B cell (primary cell): ENCODE measurements around the gene NIPAL1. TPM values are rescaled to one million over a fixed set of nuclear protein-coding genes. Genes with fewer than 3 reads are reported as not detected.

Source experiments
- ATAC-seq: fragments of 200-7000 bp; cut with Tn5 transposase; one replicate; pipeline ENCODE4 v1.10.0; 2021; ENCODE audit warnings: low read depth, mild to moderate bottlenecking, moderate number of reproducible peaks, moderate library complexity
- CTCF ChIA-PET: fragments of 350-600 bp; sonication (Branson Sonifier 250); formaldehyde crosslinking; loops from one replicate; lab custom pipeline; 2021; ENCODE audit warnings: antibody characterized with exemption, inconsistent platforms; lab: Charles Lee
- POLR2A ChIA-PET: fragments of 350-600 bp; sonication (Branson Sonifier 250); formaldehyde crosslinking; loops from one replicate; lab custom pipeline; 2021; ENCODE audit warnings: antibody characterized with exemption; lab: Charles Lee
- DNase-seq: peaks from one replicate; pipeline ENCODE4 v3.0.0; 2013
- H2AFZ ChIP-seq: 2 replicates; pipeline ENCODE4 v1.6.1; 2012; ENCODE audit warnings: mild to moderate bottlenecking, low read depth, low read length; ENCODE audit not compliant: insufficient read depth, poor library complexity, severe bottlenecking
- H3K27ac ChIP-seq, 2 donors: 1 replicate in 1 of 2; 2 replicates in 1 of 2; pipeline ENCODE4 v1.5.1; 2012 to 2013; ENCODE audit warnings: low read length in 2 of 2, mild to moderate bottlenecking in 2 of 2, moderate library complexity in 1 of 2
- H3K27me3 ChIP-seq, 4 experiments: fragments of 200-600 bp in 1 of 4; sonication (generic) in 1 of 4; replicated peaks in 1 of 4; 1 replicate in 2 of 4; 2 replicates in 2 of 4; pipeline versions ENCODE4 v1.6.1 to v1.7.0; 2013 to 2016; ENCODE audit warnings: low read length in 3 of 4, mild to moderate bottlenecking in 2 of 4, mixed read lengths in 1 of 4, moderate library complexity in 1 of 4; ENCODE audit not compliant: insufficient read depth in 4 of 4, control insufficient read depth in 3 of 4; ENCODE audit errors: control extremely low read depth in 1 of 4
- H3K36me3 ChIP-seq, 2 experiments: replicated peaks in 1 of 2; 1 replicate in 1 of 2; 2 replicates in 1 of 2; pipeline versions ENCODE4 v1.6.1 to v1.7.1; 2013; ENCODE audit warnings: low read length in 1 of 2; ENCODE audit not compliant: insufficient read depth in 2 of 2, control insufficient read depth in 1 of 2; ENCODE audit errors: control extremely low read depth in 1 of 2, extremely low read depth in 1 of 2
- H3K4me1 ChIP-seq, 2 donors: fragments of 200-600 bp in 1 of 2; sonication (generic) in 1 of 2; 1 replicate in 1 of 2; 2 replicates in 1 of 2; pipeline versions ENCODE4 v1.5.1 to v1.6.1; 2013 to 2017; ENCODE audit warnings: low read length in 2 of 2; ENCODE audit not compliant: control insufficient read depth in 2 of 2, insufficient read depth in 2 of 2
- H3K4me2 ChIP-seq: replicated peaks from 2 replicates; pipeline ENCODE3; 2012; ENCODE audit warnings: mild to moderate bottlenecking, low read depth, low read length; ENCODE audit not compliant: poor library complexity, severe bottlenecking
- H3K4me3 ChIP-seq, 5 experiments: fragments of 200-600 bp in 1 of 5; sonication (generic) in 1 of 5; 1 replicate in 3 of 5; 2 replicates in 2 of 5; pipeline versions ENCODE4 v1.5.1 to v1.7.0; 2011 to 2016; ENCODE audit warnings: low read length in 4 of 5, mild to moderate bottlenecking in 4 of 5, low read depth in 2 of 5, control low read depth in 1 of 5, moderate library complexity in 1 of 5; ENCODE audit not compliant: insufficient read depth in 1 of 5; ENCODE audit errors: control extremely low read depth in 1 of 5, extremely low read depth in 1 of 5
- H3K79me2 ChIP-seq: fragments of 200-600 bp; sonication (generic); one replicate; pipeline ENCODE4 v1.6.0; 2016; ENCODE audit warnings: low read length; ENCODE audit not compliant: control insufficient read depth, insufficient read depth
- H3K9ac ChIP-seq: fragments of 200-600 bp; sonication (generic); 2 replicates; pipeline ENCODE4 v1.6.1; 2017; ENCODE audit warnings: mild to moderate bottlenecking, low read length, moderate library complexity
- H3K9me3 ChIP-seq, 3 donors: one replicate each; pipeline versions ENCODE4 v1.6.1 to v1.7.1; 2013; ENCODE audit warnings: low read length in 2 of 3; ENCODE audit not compliant: control insufficient read depth in 2 of 3, insufficient read depth in 1 of 3; ENCODE audit errors: control extremely low read depth in 1 of 3
- H4K20me1 ChIP-seq: 2 replicates; pipeline ENCODE4 v1.6.0; 2012; ENCODE audit warnings: mild to moderate bottlenecking, low read length; ENCODE audit not compliant: insufficient read depth, control insufficient read depth, poor library complexity, severe bottlenecking
- H3K27ac Mint-ChIP-seq: one replicate; pipeline ENCODE4 v1.8.0; 2021; ENCODE audit warnings: mixed read lengths
- H3K27me3 Mint-ChIP-seq: one replicate; pipeline ENCODE4 v1.8.0; 2021; ENCODE audit warnings: mixed read lengths
- H3K4me1 Mint-ChIP-seq: one replicate; pipeline ENCODE4 v1.8.0; 2021; ENCODE audit warnings: mixed read lengths
- H3K4me3 Mint-ChIP-seq: one replicate; pipeline ENCODE4 v1.8.0; 2021; ENCODE audit warnings: mixed read lengths
- H3K9me3 Mint-ChIP-seq: one replicate; pipeline ENCODE4 v1.8.0; 2022; ENCODE audit warnings: mixed read lengths; ENCODE audit not compliant: insufficient read depth
- EZH2 ChIP-seq: IDR thresholded peaks from 2 replicates; pipeline ENCODE4 v1.6.1; 2012; ENCODE audit warnings: borderline replicate concordance, low read depth, mild to moderate bottlenecking, moderate library complexity, low read length; ENCODE audit not compliant: insufficient read depth, poor library complexity, severe bottlenecking
- WGBS: methylation state at CpG from one replicate; pipeline ENCODE4 v1.1.5; 2013; ENCODE audit warnings: missing lambda C conversion rate; ENCODE audit not compliant: insufficient coverage; 5-methylcytosine and 5-hydroxymethylcytosine counted together
- intact Hi-C: fragments of 100-400 bp; cut with micrococcal nuclease; formaldehyde crosslinking; loops from one replicate; pipeline ENCODE4 v1.10.0; 2022
- polyA plus RNA-seq: library from polyadenylated mRNA; depleted of rRNA; stranded (reverse); fragments of >200 nt; gene quantifications from 2 replicates; pipeline ENCODE4 v1.2.3, GENCODE V29; 2012
- total RNA-seq, 2 donors: library from RNA; stranded (reverse); fragments of 120-200 nt in 1 of 2; gene quantifications; 1 replicate in 1 of 2; 2 replicates in 1 of 2; pipeline versions ENCODE4 v1.2.3 to v1.2.4, GENCODE V29; 2013 to 2022
- TF ChIP-seq, protein P1 (sequence below): fragments of 200-600 bp; IDR thresholded peaks from one replicate; pipeline ENCODE4 v1.8.0; 2022; ENCODE audit warnings: antibody characterized with exemption, mild to moderate bottlenecking

Gene NIPAL1
- total and polyA plus RNA-seq, 2 donors (not counting 1 experiment from before 2014, with no cell fraction given): 0.24 to 1.1 TPM

DNA sequence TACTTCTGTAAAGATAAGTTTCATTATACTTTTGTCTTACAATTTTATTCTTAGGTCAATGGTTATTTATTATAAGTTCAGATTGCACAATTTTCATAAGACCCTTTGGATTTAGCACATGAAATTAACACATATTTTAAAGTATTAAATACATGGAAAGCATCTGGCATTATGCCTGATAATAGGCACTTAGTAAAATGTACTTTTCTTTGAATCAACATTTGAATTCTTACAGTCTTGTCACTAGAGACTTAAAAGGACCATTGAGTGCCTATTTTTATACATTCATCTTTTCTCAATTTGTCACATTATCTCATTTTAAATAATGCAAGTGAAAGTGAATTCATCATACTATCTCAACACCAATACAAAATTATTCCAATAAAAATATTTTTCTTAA, 23.0 kb downstream of the NIPAL1 start:
- peaks cover 55% of the 10 kb centered on the region for H3K4me1 Mint-ChIP-seq
- CTCF ChIA-PET: no interaction called here
- intact Hi-C loops: no loop called here

GRCh38 chr4:48041535-48042137, 25.1 kb downstream of the NIPAL1 start:
- 50% methylated on average over 2 of the region's 4 CpGs for WGBS
- intact Hi-C loops: loop anchor here (10.0 kb wide), 2 partner anchors 127 to 153 kb away; partner anchors contain the start of gene NFXL1
- Histone ChIP-seq H3K4me2 (no peak overlapping the region), H3K9ac (no peak overlapping the region), H3K4me3 (no peak overlapping the region), H3K9me3 (no peaks in the 10 kb centered on the region), H3K27me3 (peaks cover 0 to 20% (median 10%) of the 10 kb centered on the region in 4 experiments), H3K36me3 (no peaks in the 10 kb centered on the region), H3K27ac (no peak overlapping the region), H3K79me2 (no peaks in the 10 kb centered on the region), H3K4me1 (peaks cover 47 to 48% of the 10 kb centered on the region in 2 donors), H2AFZ (no peak overlapping the region), H4K20me1 (no peaks in the 10 kb centered on the region)
- peaks cover 50% of the 10 kb centered on the region for H3K4me1 Mint-ChIP-seq
- H3K9me3 Mint-ChIP-seq: no peaks in the 10 kb centered on the region
- ChIA-PET CTCF (no interaction called here), POLR2A (no interaction called here)
- DNase-seq (no peak), ATAC-seq (no peak)
- H3K4me3 Mint-ChIP-seq: no peak overlapping the region
- TF ChIP-seq, protein P1, sequence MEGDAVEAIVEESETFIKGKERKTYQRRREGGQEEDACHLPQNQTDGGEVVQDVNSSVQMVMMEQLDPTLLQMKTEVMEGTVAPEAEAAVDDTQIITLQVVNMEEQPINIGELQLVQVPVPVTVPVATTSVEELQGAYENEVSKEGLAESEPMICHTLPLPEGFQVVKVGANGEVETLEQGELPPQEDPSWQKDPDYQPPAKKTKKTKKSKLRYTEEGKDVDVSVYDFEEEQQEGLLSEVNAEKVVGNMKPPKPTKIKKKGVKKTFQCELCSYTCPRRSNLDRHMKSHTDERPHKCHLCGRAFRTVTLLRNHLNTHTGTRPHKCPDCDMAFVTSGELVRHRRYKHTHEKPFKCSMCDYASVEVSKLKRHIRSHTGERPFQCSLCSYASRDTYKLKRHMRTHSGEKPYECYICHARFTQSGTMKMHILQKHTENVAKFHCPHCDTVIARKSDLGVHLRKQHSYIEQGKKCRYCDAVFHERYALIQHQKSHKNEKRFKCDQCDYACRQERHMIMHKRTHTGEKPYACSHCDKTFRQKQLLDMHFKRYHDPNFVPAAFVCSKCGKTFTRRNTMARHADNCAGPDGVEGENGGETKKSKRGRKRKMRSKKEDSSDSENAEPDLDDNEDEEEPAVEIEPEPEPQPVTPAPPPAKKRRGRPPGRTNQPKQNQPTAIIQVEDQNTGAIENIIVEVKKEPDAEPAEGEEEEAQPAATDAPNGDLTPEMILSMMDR: no peak
- TF ChIP-seq EZH2: no peak
- no peak overlapping the region for H3K27ac Mint-ChIP-seq
- H3K27me3 Mint-ChIP-seq: peaks cover 38% of the 10 kb centered on the region

More for the DNA sequence above, 23.0 kb downstream of the NIPAL1 start:
- Histone ChIP-seq H4K20me1 (no peaks in the 10 kb centered on the region), H3K36me3 (no peaks in the 10 kb centered on the region), H2AFZ (no peak overlapping the region), H3K9me3 (no peaks in the 10 kb centered on the region), H3K4me3 (no peak overlapping the region), H3K27me3 (peaks cover 0 to 2% (median under 1%) of the 10 kb centered on the region in 4 experiments), H3K27ac (no peak overlapping the region), H3K4me2 (no peak overlapping the region), H3K4me1 (peaks cover 51 to 52% of the 10 kb centered on the region in 2 donors), H3K79me2 (no peaks in the 10 kb centered on the region), H3K9ac (no peak overlapping the region)
- TF ChIP-seq, protein P1: no peak
- no peak for TF ChIP-seq EZH2
- Mint-ChIP-seq H3K27ac (no peak overlapping the region), H3K9me3 (no peaks in the 10 kb centered on the region), H3K4me3 (no peak overlapping the region), H3K27me3 (peaks cover 24% of the 10 kb centered on the region)
- no peak for DNase-seq
- no peak for ATAC-seq
- POLR2A ChIA-PET: no interaction called here
